Measurements from ENCODE around the gene XYLT1.

Gene XYLT1

DNA sequence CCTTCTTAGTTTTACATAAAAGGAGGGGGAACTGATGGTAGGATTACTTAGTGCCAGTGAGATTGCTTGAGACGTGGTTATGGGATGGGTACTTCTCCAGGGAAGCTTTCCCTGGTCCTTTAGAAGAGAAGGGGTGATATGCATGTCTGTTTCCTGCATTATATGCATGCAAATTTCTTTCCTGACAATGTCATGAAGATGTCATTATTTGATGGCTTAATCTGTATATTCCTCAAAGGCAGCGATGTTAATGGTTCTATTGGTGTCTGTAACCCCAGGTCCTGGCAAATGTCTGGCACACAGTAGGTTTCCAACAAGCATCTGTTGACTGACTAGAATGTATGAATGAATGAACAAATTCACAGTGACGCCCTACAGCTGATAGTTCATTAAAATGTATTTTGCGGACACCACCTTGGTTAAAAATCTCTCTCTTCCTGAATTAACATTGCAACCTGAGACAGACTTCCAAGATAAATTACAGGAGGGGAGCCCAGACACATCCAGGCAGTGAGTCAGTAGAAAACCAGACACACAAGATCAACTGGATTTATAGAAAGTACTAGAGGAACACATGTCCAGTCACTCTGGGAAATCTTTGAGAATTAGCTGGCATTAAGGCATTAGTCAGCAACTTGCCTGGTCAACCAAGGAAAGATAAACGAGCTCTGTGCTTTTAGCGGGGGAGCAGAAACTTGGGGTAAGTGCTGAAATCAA, 293.4 kb downstream of the XYLT1 start:
- in situ Hi-C loops (cut with HindIII; ENCODE audit: low pct_ligation_motif_present, low pct_unique_long_range_greater_than_20kb, low sequenced_read_pairs), result no loop called here
- DNase-seq, result no peak

DNA sequence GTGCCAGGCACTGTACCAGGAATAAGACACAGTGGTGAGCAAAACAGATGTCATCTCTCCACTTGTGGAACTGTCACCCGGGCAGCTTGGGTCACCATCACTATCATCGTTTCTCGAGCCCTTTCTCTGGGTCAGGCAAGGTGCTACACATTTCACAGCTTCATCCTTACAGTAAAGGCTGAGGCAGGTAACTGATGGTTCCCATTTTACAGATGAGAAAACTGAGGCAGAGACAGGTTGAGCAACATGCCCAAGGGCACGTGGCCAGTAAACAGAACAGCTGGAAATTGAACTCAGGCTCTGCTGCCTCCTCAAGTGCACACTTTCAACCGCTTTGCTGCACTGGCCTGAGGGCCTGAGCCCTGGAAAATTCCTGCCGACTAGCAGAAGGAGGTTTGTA, 294.6 kb downstream of the XYLT1 start:
- in situ Hi-C loops (cut with HindIII; ENCODE audit: low pct_ligation_motif_present, low pct_unique_long_range_greater_than_20kb, low sequenced_read_pairs), result no loop called here
- no peak for DNase-seq

GRCh38 chr16:17173281-17173680, 297.5 kb downstream of the XYLT1 start:
- in situ Hi-C loops (cut with HindIII; ENCODE audit: low pct_ligation_motif_present, low pct_unique_long_range_greater_than_20kb, low sequenced_read_pairs), result no loop called here
- no peak for DNase-seq

- in situ Hi-C loops (cut with HindIII; ENCODE audit: low pct_ligation_motif_present, low pct_unique_long_range_greater_than_20kb, low sequenced_read_pairs), result no loop called here
- no peak for DNase-seq
These were observed 299.3 kb downstream of the XYLT1 start for GRCh38 chr16:17171250-17172143.

- no peak for DNase-seq
- in situ Hi-C loops (cut with HindIII; ENCODE audit: low pct_ligation_motif_present, low pct_unique_long_range_greater_than_20kb, low sequenced_read_pairs), result no loop called here
These were observed 300.3 kb downstream of the XYLT1 start for GRCh38 chr16:17170435-17170834.

- no peak for DNase-seq
- in situ Hi-C loops (cut with HindIII; ENCODE audit: low pct_ligation_motif_present, low pct_unique_long_range_greater_than_20kb, low sequenced_read_pairs), result no loop called here
These were observed 302.6 kb downstream of the XYLT1 start for GRCh38 chr16:17168181-17168580.

DNA sequence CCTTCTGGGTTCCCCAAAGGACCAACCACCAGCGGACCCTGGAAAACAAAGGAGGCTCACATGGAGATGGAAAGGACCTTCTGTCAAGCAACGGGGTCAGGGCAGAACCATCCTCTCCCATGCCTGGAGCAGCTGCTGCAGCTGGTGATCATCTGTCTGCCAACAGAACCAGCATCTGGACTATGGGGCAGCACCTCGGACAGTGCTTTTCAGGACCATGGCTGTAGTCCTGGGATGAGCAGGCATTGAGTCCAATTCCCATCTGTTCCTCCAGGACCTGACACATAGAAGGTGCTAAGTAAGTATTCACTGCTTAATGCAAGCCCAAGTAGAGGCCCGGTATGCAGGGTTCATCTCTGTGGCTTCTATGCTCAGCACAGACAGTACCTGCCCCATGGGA, 304.7 kb downstream of the XYLT1 start:
- in situ Hi-C loops (cut with HindIII; ENCODE audit: low pct_ligation_motif_present, low pct_unique_long_range_greater_than_20kb, low sequenced_read_pairs), result no loop called here
- no peak for DNase-seq

DNA sequence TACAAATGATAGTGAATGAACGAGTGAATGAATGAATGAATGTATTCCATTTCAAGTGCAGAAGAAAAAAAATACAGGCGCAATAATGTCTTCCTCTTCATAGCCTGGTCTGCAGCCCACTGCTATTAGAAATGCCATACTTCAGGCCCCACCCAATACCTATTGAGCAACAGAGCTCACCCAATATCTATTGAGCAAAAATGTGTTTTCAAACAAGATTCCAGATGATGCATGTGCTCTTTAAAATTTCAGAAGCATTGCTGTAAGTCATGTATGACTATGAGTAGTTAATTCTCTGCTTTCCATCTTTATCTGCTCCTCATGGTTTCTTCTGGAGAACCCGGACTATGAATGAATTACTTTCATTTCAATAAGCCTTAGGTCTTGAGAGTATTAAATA, 308.2 kb downstream of the XYLT1 start:
- in situ Hi-C loops (cut with HindIII; ENCODE audit: low pct_ligation_motif_present, low pct_unique_long_range_greater_than_20kb, low sequenced_read_pairs), result no loop called here
- DNase-seq, result no peak

DNA sequence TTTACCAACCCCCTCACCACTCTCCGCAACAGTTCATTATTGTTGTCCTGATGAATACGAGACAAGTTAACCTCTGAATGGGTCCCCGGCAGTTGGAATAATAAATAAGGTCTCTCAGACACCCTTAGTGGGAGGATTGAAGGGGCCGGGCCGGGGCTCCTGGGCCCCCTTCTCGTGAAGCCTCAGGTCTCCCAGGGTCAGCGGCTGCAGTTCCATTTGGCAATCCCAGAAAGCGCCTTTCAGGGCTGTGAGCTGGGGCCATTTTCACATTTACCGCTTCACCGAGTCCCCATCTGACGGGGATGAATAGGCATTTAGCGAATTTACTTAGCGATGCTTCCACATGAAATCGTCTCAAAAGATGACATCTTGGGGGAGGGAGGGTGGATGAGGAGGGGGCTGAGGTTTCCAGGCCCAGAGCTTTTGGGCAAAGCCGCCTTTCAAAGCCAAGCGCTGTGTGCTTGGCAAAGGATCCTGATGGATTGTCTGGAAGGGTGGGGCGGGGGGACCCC, 309.8 kb downstream of the XYLT1 start:
- in situ Hi-C loops (cut with HindIII; ENCODE audit: low pct_ligation_motif_present, low pct_unique_long_range_greater_than_20kb, low sequenced_read_pairs), result no loop called here
- no peak for DNase-seq

DNA sequence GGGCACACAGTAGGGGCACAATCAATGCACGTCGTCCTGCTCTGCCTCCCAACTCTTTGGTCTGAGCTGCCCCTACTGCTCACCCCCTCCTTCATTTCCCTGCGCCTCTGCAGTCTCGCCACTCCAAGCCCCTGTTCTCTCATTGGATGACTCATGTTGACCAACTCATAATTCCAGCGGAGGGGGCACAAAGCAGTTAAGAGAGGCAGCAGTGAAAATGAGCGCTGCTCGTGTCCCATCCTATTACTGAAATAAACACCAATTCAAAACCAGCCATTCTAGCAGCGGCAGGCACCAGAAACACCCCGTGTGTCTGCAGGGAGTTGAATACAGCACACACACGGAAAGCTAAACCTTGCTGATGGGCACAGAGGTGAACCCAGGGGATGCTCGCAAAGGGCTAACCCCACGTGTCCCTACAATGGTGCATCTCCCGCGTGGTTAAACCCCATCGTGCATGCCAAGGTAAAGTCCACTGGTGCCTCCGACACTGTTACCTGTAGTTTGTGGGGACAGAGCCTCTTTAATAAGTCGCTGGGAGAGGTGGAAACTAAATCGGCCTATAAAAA, 310.4 kb downstream of the XYLT1 start:
- DNase-seq, result no peak

DNA sequence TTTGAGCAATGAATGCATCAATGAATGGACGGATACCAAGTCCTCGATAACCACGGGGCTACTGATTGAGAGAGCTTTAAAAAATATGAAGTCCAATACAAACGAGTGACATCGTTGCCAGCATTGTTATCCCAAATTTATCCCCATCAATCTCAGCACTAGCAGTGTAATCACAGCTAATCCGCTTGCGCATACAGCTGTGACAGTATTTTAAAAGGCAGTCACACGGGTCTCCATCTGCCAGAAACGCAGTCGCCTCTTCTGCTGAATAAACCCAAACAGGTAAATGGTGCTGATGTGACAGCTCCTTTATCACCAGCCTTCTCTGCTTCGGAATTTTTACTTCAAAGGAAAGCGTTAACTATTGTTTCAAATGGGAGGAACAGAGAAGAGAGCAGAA, 311.1 kb downstream of the XYLT1 start:
- no peak for DNase-seq
- in situ Hi-C loops (cut with HindIII; ENCODE audit: low pct_ligation_motif_present, low pct_unique_long_range_greater_than_20kb, low sequenced_read_pairs), result no loop called here

More for the DNA sequence above, 310.4 kb downstream of the XYLT1 start:
- in situ Hi-C loops (cut with HindIII; ENCODE audit: low pct_ligation_motif_present, low pct_unique_long_range_greater_than_20kb, low sequenced_read_pairs), result no loop called here

DNA sequence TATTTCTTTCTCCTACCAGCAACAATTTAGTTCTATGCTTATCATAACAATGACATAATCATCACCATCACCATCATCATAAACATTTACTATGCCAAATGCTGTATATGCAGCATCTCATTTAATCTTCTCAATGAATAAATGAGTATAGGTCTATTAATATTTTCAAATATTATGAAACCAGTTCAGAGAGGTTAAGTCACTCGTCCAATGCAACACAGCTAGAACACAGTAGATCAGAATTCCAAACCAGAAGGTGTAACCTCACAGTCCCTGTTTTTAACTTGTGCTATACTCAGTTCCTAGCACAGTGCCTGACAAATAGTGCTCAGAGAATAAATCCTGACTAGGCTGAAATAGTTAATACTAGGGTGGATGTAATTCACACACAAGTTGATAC, 314.8 kb downstream of the XYLT1 start:
- in situ Hi-C loops (cut with HindIII; ENCODE audit: low pct_ligation_motif_present, low pct_unique_long_range_greater_than_20kb, low sequenced_read_pairs), result no loop called here
- DNase-seq, result no peak

DNA sequence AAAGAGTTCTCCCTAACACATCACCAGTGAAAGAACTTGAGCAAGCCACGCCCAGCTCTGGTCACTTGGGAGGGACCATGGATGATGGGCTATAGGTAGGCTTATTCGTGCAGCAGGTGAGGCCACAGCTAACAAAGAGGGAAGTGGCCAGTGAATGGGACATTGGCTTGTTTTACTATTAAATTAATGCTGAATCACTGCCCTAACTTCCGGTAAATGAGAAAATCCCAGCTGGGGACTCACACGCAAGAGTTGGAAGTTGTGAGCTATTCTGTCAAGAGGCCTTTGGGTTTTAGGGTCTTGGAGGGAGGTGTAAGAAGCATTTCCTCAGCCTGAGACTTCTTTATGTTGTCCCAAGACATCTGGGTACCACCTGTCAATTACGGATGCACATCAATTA, 315.3 kb downstream of the XYLT1 start:
- in situ Hi-C loops (cut with HindIII; ENCODE audit: low pct_ligation_motif_present, low pct_unique_long_range_greater_than_20kb, low sequenced_read_pairs), result no loop called here
- no peak for DNase-seq

- no peak for DNase-seq
- in situ Hi-C loops (cut with HindIII; ENCODE audit: low pct_ligation_motif_present, low pct_unique_long_range_greater_than_20kb, low sequenced_read_pairs), result no loop called here
These were observed 315.8 kb downstream of the XYLT1 start for GRCh38 chr16:17154981-17155380.

GRCh38 chr16:17152311-17152710, 318.4 kb downstream of the XYLT1 start:
- in situ Hi-C loops (cut with HindIII; ENCODE audit: low pct_ligation_motif_present, low pct_unique_long_range_greater_than_20kb, low sequenced_read_pairs), result no loop called here
- DNase-seq, result no peak

DNA sequence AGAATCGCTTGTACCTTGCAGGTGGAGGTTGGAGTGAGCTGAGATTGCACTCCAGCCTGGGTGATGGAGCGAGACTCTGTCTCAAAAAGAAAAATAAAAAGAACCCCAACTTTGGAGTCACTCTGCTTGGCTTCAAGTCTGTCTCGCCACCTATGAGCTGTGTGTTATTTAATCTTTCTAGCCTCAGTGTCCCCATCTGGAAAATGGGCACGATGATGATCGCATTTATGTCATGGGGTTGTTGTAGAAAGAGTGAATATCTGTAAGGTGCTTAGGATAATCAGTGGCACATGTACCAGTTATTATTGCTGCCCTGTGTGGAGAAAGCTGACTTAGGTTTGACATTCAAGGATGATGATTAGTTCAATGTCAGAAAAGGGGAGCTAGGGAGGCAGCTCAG, 319.4 kb downstream of the XYLT1 start:
- no peak for DNase-seq
- in situ Hi-C loops (cut with HindIII; ENCODE audit: low pct_ligation_motif_present, low pct_unique_long_range_greater_than_20kb, low sequenced_read_pairs), result no loop called here

GRCh38 chr16:17149904-17150483, 320.8 kb downstream of the XYLT1 start:
- in situ Hi-C loops (cut with HindIII; ENCODE audit: low pct_ligation_motif_present, low pct_unique_long_range_greater_than_20kb, low sequenced_read_pairs), result no loop called here
- DNase-seq, result no peak

DNA sequence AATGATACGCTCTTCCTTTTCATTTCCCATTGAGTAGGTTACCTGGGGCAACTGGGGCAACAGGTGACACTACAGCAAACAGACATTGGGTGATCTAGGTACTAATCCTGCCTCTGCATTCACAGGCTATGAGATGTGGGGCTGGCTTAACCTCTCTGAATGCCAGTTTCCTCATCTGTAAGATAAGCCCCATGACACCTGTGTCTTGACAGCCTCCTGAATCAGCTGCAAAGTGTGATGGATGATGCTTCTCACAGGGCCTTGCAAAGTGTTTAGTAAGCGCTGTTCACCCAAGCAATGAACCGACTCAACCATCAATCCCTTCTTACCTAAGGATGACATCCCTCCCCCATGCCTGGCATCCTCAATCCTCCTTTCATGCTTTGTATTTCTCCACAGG, 322.8 kb downstream of the XYLT1 start:
- no peak for DNase-seq
- in situ Hi-C loops (cut with HindIII; ENCODE audit: low pct_ligation_motif_present, low pct_unique_long_range_greater_than_20kb, low sequenced_read_pairs), result no loop called here

- no peak for DNase-seq
- in situ Hi-C loops (cut with HindIII; ENCODE audit: low pct_ligation_motif_present, low pct_unique_long_range_greater_than_20kb, low sequenced_read_pairs), result no loop called here
These were observed 325.7 kb downstream of the XYLT1 start for GRCh38 chr16:17145029-17145428.
